Panc1 (cell line): ENCODE data around the gene NIFK. TPM values are rescaled to one million over a fixed set of nuclear protein-coding genes. Genes with fewer than 3 reads are reported as not detected.
A peak's percentile ranks its signal among the peaks of the same experiment; 100 is the strongest.

Experiments used
- ATAC-seq: fragments of 200-7000 bp; cut with Tn5 transposase; 2 replicates; pipeline ENCODE4 v1.9.1; 2020; ENCODE audit warnings: mild to moderate bottlenecking, moderate library complexity
- BruUV-seq: library from RNA; stranded (reverse); fragments of 400-500 nt; replicated peaks from 2 replicates; lab custom pipeline; 2021; lab: Mats Ljungman, UMichigan
- CTCF ChIA-PET: fragments of 300-600 bp; sonication (Branson Sonifier 250); formaldehyde crosslinking; loops from one replicate; lab custom pipeline; 2022; ENCODE audit warnings: antibody characterized with exemption; lab: Charles Lee
- POLR2A ChIA-PET: fragments of 300-600 bp; sonication (Branson Sonifier 250); formaldehyde crosslinking; loops from one replicate; lab custom pipeline; 2022; ENCODE audit warnings: antibody characterized with exemption; lab: Charles Lee
- DNase-seq: peaks from one replicate; pipeline ENCODE4 v3.0.0-alpha.2; 2010; ENCODE audit warnings: low read depth, low spot score
- H3K27ac ChIP-seq: 2 replicates; pipeline ENCODE4 v1.5.1; 2011; ENCODE audit warnings: mild to moderate bottlenecking, low read length, inconsistent platforms
- H3K27me3 ChIP-seq: fragments of 200-500 bp; sonication (Bioruptor generic); 2 replicates; pipeline ENCODE4 v1.6.0; 2014; ENCODE audit warnings: low read length, inconsistent platforms; ENCODE audit not compliant: control insufficient read depth, insufficient read depth
- H3K36me3 ChIP-seq: fragments of 200-500 bp; sonication (Bioruptor generic); 2 replicates; pipeline ENCODE4 v1.5.1; 2014; ENCODE audit warnings: inconsistent platforms, mild to moderate bottlenecking, low read length, moderate library complexity; ENCODE audit not compliant: control insufficient read depth, insufficient read depth
- H3K4me1 ChIP-seq: 2 replicates; pipeline ENCODE4 v1.5.1; 2011; ENCODE audit warnings: inconsistent platforms, mild to moderate bottlenecking, low read length, moderate library complexity; ENCODE audit not compliant: control insufficient read depth, insufficient read depth
- H3K4me3 ChIP-seq, 2 experiments: 2 replicates each; pipeline ENCODE4 v1.5.1; 2011 to 2012; ENCODE audit warnings: low read depth in 2 of 2, low read length in 2 of 2, mild to moderate bottlenecking in 2 of 2, inconsistent platforms in 1 of 2, moderate library complexity in 1 of 2
- H3K9me3 ChIP-seq: fragments of 200-500 bp; sonication (Bioruptor generic); 2 replicates; pipeline ENCODE4 v1.5.1; 2014; ENCODE audit warnings: low read depth, mild to moderate bottlenecking, inconsistent platforms, low read length, moderate library complexity; ENCODE audit not compliant: control insufficient read depth, insufficient read depth
- POLR2AphosphoS5 ChIP-seq: IDR thresholded peaks from 2 replicates; pipeline ENCODE4 v1.6.1; 2012; ENCODE audit warnings: mild to moderate bottlenecking, low read depth, low read length, moderate library complexity
- REST ChIP-seq, 2 experiments: IDR thresholded peaks; 2 replicates each; pipeline ENCODE4 v1.6.1; 2011 to 2012; ENCODE audit warnings: low read depth in 2 of 2, control low read depth in 1 of 2, low read length in 1 of 2, mild to moderate bottlenecking in 1 of 2, moderate library complexity in 1 of 2; ENCODE audit not compliant: insufficient read depth in 1 of 2
- SIN3A ChIP-seq: IDR thresholded peaks from 2 replicates; pipeline ENCODE4 v1.6.1; 2012; ENCODE audit warnings: low read depth, mild to moderate bottlenecking, low read length, moderate library complexity, borderline replicate concordance; ENCODE audit not compliant: insufficient read depth
- TCF7L2 ChIP-seq: IDR thresholded peaks from 2 replicates; pipeline ENCODE4 v1.6.1; 2011; ENCODE audit warnings: mild to moderate bottlenecking, low read depth, low read length, inconsistent platforms
- in situ Hi-C: cut with HindIII; loops from 2 replicates; pipeline ENCODE4 v1.10.0; 2016; ENCODE audit warnings: low sequenced_read_pairs, low pct_unique_long_range_greater_than_20kb
- intact Hi-C: fragments of 100-400 bp; cut with micrococcal nuclease; formaldehyde crosslinking; loops from one replicate; pipeline ENCODE4 v1.10.0; 2022; ENCODE audit not compliant: unreplicated experiment
- total RNA-seq: library from RNA; stranded (reverse); gene quantifications from one replicate; pipeline ENCODE4 v1.2.1, GENCODE V29; 2021; ENCODE audit not compliant: unreplicated experiment
- TF ChIP-seq, protein P1 (sequence below): fragments of 450-650 bp; IDR thresholded peaks from 2 replicates; pipeline ENCODE4 v1.5.1; 2017; ENCODE audit warnings: mild to moderate bottlenecking

NIFK gene
- total RNA-seq, 1 experiment from 2014 or later, result 84.5 TPM

DNA sequence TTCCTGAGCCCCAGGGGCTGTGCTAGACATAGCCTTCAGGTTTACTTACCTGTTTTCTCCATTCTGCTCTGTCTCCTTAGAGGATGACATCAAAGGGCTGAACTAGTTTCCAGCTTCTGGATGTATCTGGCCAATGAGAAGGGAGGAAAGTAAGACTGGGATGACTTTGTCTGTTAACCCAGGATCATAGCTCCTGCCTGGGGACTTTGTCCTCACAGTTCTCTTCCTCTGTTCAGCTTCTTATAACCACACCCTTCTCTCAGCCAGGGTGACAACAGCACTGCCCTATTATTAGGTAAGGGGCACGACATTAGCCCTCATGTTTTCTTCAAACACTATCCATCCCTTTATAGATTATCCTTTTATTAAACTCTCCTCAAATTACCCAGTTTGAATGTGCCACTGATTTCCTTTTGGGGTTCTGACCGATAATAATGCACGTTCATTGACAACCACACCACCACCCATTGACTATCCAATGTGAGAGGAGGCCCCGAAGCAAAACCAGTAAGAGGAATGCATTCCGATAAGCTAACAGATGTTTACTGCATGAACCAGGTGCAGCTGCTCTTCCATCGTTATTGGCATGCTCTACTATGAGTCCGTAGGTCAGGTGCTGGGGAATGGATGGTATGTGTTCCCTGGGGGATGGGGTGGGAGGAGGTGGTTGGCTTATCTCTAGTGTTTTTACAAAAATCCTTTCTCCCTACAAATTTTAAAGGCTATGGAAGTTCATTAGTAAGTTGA lies 42.2 kb upstream of the NIFK start:
- H3K9me3 ChIP-seq, result no peaks in the 10 kb centered on the region
- TF ChIP-seq SIN3A (no peak), TCF7L2 (no peak), REST (IDR thresholded peaks at IDR 0.05; ENCODE audit: insufficient read depth in 1 of 2, low read depth in 2 of 2, low read length in 1 of 2) (no peak), POLR2AphosphoS5 (no peak)
- TF ChIP-seq, protein P1, sequence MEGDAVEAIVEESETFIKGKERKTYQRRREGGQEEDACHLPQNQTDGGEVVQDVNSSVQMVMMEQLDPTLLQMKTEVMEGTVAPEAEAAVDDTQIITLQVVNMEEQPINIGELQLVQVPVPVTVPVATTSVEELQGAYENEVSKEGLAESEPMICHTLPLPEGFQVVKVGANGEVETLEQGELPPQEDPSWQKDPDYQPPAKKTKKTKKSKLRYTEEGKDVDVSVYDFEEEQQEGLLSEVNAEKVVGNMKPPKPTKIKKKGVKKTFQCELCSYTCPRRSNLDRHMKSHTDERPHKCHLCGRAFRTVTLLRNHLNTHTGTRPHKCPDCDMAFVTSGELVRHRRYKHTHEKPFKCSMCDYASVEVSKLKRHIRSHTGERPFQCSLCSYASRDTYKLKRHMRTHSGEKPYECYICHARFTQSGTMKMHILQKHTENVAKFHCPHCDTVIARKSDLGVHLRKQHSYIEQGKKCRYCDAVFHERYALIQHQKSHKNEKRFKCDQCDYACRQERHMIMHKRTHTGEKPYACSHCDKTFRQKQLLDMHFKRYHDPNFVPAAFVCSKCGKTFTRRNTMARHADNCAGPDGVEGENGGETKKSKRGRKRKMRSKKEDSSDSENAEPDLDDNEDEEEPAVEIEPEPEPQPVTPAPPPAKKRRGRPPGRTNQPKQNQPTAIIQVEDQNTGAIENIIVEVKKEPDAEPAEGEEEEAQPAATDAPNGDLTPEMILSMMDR, result no peak
- intact Hi-C loops, result no loop called here
- in situ Hi-C loops, result no loop called here
- no peak for ATAC-seq
- no peaks in the 10 kb centered on the region for H3K36me3 ChIP-seq
- no peak overlapping the region for H3K4me3 ChIP-seq
- no peak for DNase-seq
- H3K4me1 ChIP-seq, result peaks cover 7% of the 10 kb centered on the region; the same call in 1 of the 2 replicates
- ChIA-PET CTCF (no interaction called here), POLR2A (no interaction called here)
- H3K27me3 ChIP-seq, result no peaks in the 10 kb centered on the region
- H3K27ac ChIP-seq, result no peak overlapping the region
- BruUV-seq, result no TSS peak

DNA sequence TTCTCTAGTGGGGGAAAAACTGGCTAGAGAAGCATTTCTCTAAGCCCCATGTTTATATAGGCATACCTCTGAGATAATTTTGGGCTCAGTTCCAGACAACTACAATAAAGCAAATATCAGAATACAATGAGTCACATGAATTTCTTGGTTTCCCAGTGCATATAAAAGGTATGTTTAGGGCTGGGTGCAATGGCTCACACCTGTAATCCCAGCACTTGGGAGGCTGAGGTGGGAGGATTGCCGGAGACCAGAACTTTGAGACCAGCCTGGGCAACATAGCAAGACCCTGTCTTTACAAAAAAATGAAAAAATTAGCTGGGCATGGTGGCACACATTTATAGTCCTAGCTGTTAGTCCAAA lies 41.0 kb upstream of the NIFK start:
- peaks cover 7% of the 10 kb centered on the region; the same call in 1 of the 2 replicates for H3K4me1 ChIP-seq
- ATAC-seq, result peak; percentile 50
- no peak overlapping the region for H3K27ac ChIP-seq
- intact Hi-C loops, result no loop called here
- no peaks in the 10 kb centered on the region for H3K36me3 ChIP-seq
- no peak overlapping the region for H3K4me3 ChIP-seq
- no TSS peak for BruUV-seq
- H3K27me3 ChIP-seq, result no peaks in the 10 kb centered on the region
- CTCF ChIA-PET, result no interaction called here
- POLR2A ChIA-PET, result interaction anchor here (0.7 kb wide), 1 partner anchor 274 kb away, joined by 3 read pairs; no protein-coding TSS in a partner anchor
- TF ChIP-seq TCF7L2 (no peak), REST (IDR thresholded peaks at IDR 0.05; ENCODE audit: insufficient read depth in 1 of 2, low read depth in 2 of 2, low read length in 1 of 2) (no peak), SIN3A (no peak), POLR2AphosphoS5 (no peak)
- TF ChIP-seq, protein P1, result no peak
- in situ Hi-C loops, result no loop called here
- no peaks in the 10 kb centered on the region for H3K9me3 ChIP-seq
- DNase-seq, result no peak
